Loucy (cell line): ENCODE results near the gene MYD88.

Experiments used
- H2AFZ ChIP-seq: fragments of 200-600 bp; sonication (generic); 2 replicates; pipeline ENCODE4 v1.6.0; 2016; ENCODE audit warnings: antibody characterized with exemption, mild to moderate bottlenecking, low read length, moderate library complexity
- H3F3A ChIP-seq: fragments of 200-600 bp; 2 replicates; pipeline ENCODE4 v1.6.0; 2016; ENCODE audit warnings: antibody characterized with exemption, low read depth, mild to moderate bottlenecking
- H3K27me3 ChIP-seq: fragments of 200-600 bp; sonication (generic); 2 replicates; pipeline ENCODE4 v1.6.1; 2014; ENCODE audit warnings: low read length, mild to moderate bottlenecking; ENCODE audit not compliant: insufficient read depth, poor library complexity, severe bottlenecking
- H3K36me3 ChIP-seq: fragments of 200-600 bp; sonication (generic); 2 replicates; pipeline ENCODE4 v1.6.1; 2016; ENCODE audit warnings: low read length; ENCODE audit not compliant: insufficient read depth
- H3K4me1 ChIP-seq: fragments of 200-600 bp; sonication (generic); 2 replicates; pipeline ENCODE4 v1.5.1; 2014; ENCODE audit warnings: low read length, mild to moderate bottlenecking; ENCODE audit not compliant: insufficient read depth, poor library complexity, severe bottlenecking
- H3K4me2 ChIP-seq: fragments of 200-600 bp; sonication (generic); 2 replicates; pipeline ENCODE4 v1.6.0; 2014; ENCODE audit warnings: antibody characterized with exemption, low read length, low read depth, mild to moderate bottlenecking; ENCODE audit not compliant: poor library complexity, severe bottlenecking
- H3K4me3 ChIP-seq: fragments of 200-600 bp; sonication (generic); 2 replicates; pipeline ENCODE4 v1.5.1; 2014; ENCODE audit warnings: low read length, mild to moderate bottlenecking, mixed read lengths; ENCODE audit not compliant: poor library complexity, severe bottlenecking
- H3K79me2 ChIP-seq: fragments of 200-600 bp; sonication (generic); 2 replicates; pipeline ENCODE4 v1.6.1; 2014; ENCODE audit warnings: low read length; ENCODE audit not compliant: insufficient read depth
- H3K9ac ChIP-seq: fragments of 200-600 bp; sonication (generic); 2 replicates; pipeline ENCODE4 v1.6.0; 2014; ENCODE audit warnings: mild to moderate bottlenecking, low read depth, low read length, moderate library complexity; ENCODE audit not compliant: poor library complexity, severe bottlenecking
- H3K9me2 ChIP-seq: fragments of 200-600 bp; sonication (generic); replicated peaks from 2 replicates; pipeline ENCODE4 v1.6.1; 2016; ENCODE audit warnings: low read depth, low read length, mixed read lengths
- H3K9me3 ChIP-seq: fragments of 200-600 bp; sonication (generic); 2 replicates; pipeline ENCODE4 v1.6.1; 2014; ENCODE audit warnings: mild to moderate bottlenecking, antibody characterized with exemption, low read length, low read depth; ENCODE audit not compliant: insufficient read depth
- H4K20me1 ChIP-seq: fragments of 200-600 bp; sonication (generic); 2 replicates; pipeline ENCODE4 v1.6.0; 2014; ENCODE audit warnings: antibody characterized with exemption, low read length, mild to moderate bottlenecking; ENCODE audit not compliant: insufficient read depth, poor library complexity, severe bottlenecking
- CTCF ChIP-seq: fragments of 200-600 bp; sonication (generic); conservative IDR thresholded peaks from 2 replicates; pipeline ENCODE4 v1.5.1; 2014; ENCODE audit warnings: mild to moderate bottlenecking, antibody characterized with exemption, low read length
- EZH2phosphoT487 ChIP-seq: fragments of 200-600 bp; IDR thresholded peaks from 2 replicates; pipeline ENCODE4 v1.6.1; 2018; ENCODE audit warnings: antibody characterized with exemption, mild to moderate bottlenecking, moderate library complexity, borderline replicate concordance

Gene MYD88

GRCh38 chr3:38110314-38111050 lies 28.0 kb upstream of the MYD88 start:
- no peaks in the 10 kb centered on the region for H3K79me2 ChIP-seq
- no peaks in the 10 kb centered on the region for H3K9me2 ChIP-seq
- TF ChIP-seq EZH2phosphoT487 = no peak
- no peak for TF ChIP-seq CTCF
- no peak overlapping the region for H3K9ac ChIP-seq
- H2AFZ ChIP-seq = no peak overlapping the region
- no peak overlapping the region for H3K4me2 ChIP-seq
- H3K4me1 ChIP-seq = no peaks in the 10 kb centered on the region
- H3K4me3 ChIP-seq = no peak overlapping the region
- H3K9me3 ChIP-seq = peaks cover 5% of the 10 kb centered on the region; the same call in 1 of the 2 replicates
- no peaks in the 10 kb centered on the region for H3F3A ChIP-seq
- no peaks in the 10 kb centered on the region for H3K36me3 ChIP-seq
- H3K27me3 ChIP-seq = no peaks in the 10 kb centered on the region
- H4K20me1 ChIP-seq = no peaks in the 10 kb centered on the region

DNA sequence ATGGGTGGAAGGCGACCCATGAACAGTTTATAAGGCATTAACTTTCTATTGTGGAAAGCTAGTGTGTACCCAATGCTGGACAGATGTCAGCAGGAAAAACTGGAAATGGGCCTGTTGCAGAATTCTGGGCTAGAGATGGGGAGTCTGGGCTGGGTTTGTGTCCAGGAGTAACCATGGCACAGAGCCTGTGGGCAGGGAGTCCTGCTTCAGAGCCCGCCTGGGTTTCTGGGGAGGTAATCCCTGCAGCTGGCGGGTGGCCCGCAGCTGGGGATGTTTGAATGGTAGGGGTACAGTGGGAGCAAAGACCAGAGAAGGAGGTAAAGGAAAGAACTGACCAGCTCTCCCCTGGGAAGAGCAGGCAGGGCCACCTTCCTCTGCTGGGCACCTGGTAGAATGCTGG lies 27.3 kb upstream of the MYD88 start:
- no peaks in the 10 kb centered on the region for H3K9me3 ChIP-seq
- TF ChIP-seq CTCF (no peak), EZH2phosphoT487 (no peak)
- H3K9me2 ChIP-seq = no peaks in the 10 kb centered on the region
- H3K4me3 ChIP-seq = no peak overlapping the region
- H3F3A ChIP-seq = no peaks in the 10 kb centered on the region
- no peak overlapping the region for H2AFZ ChIP-seq
- H3K36me3 ChIP-seq = no peaks in the 10 kb centered on the region
- no peaks in the 10 kb centered on the region for H4K20me1 ChIP-seq
- H3K4me1 ChIP-seq = no peaks in the 10 kb centered on the region
- no peak overlapping the region for H3K9ac ChIP-seq
- H3K4me2 ChIP-seq = no peak overlapping the region
- H3K79me2 ChIP-seq = no peaks in the 10 kb centered on the region
- H3K27me3 ChIP-seq = no peaks in the 10 kb centered on the region

- H3F3A ChIP-seq = no peaks in the 10 kb centered on the region
- H3K79me2 ChIP-seq = no peaks in the 10 kb centered on the region
- H3K9ac ChIP-seq = no peak overlapping the region
- H3K9me3 ChIP-seq = no peaks in the 10 kb centered on the region
- no peak overlapping the region for H2AFZ ChIP-seq
- H3K4me2 ChIP-seq = no peak overlapping the region
- no peaks in the 10 kb centered on the region for H4K20me1 ChIP-seq
- H3K9me2 ChIP-seq = no peaks in the 10 kb centered on the region
- no peak overlapping the region for H3K4me3 ChIP-seq
- H3K27me3 ChIP-seq = no peaks in the 10 kb centered on the region
- no peaks in the 10 kb centered on the region for H3K36me3 ChIP-seq
- no peaks in the 10 kb centered on the region for H3K4me1 ChIP-seq
- TF ChIP-seq CTCF (no peak), EZH2phosphoT487 (no peak)
These were observed 26.6 kb upstream of the MYD88 start for GRCh38 chr3:38111696-38112377.
